T1000 (cell line): ENCODE data around the gene LRP1.

Experiments
- DNase-seq: peaks from one replicate; lab custom pipeline; 2025; ENCODE audit warnings: mixed read lengths; lab: John Stamatoyannopoulos, UW

LRP1 gene

GRCh38 chr12:57154804-57155434 lies 26.6 kb downstream of the LRP1 start:
- no peak for DNase-seq

- no peak for DNase-seq
Observed at GRCh38 chr12:57156701-57157403, 28.6 kb downstream of the LRP1 start.

- DNase-seq = no peak
Observed at GRCh38 chr12:57157588-57158173, 29.4 kb downstream of the LRP1 start.

GRCh38 chr12:57158186-57158585 lies 29.9 kb downstream of the LRP1 start:
- DNase-seq = no peak

- no peak for DNase-seq
Observed at GRCh38 chr12:57158665-57159064, 30.4 kb downstream of the LRP1 start.

GRCh38 chr12:57159311-57159710 lies 31.0 kb downstream of the LRP1 start:
- no peak for DNase-seq

GRCh38 chr12:57160040-57160439 lies 31.8 kb downstream of the LRP1 start:
- DNase-seq = no peak

- no peak for DNase-seq
Observed at GRCh38 chr12:57160741-57161140, 32.5 kb downstream of the LRP1 start.

GRCh38 chr12:57161491-57161890 lies 33.2 kb downstream of the LRP1 start:
- no peak for DNase-seq

GRCh38 chr12:57162553-57163125 lies 34.4 kb downstream of the LRP1 start:
- no peak for DNase-seq

- DNase-seq = no peak
Observed at GRCh38 chr12:57164454-57164853, 36.2 kb downstream of the LRP1 start.

GRCh38 chr12:57164966-57165625 lies 36.8 kb downstream of the LRP1 start:
- no peak for DNase-seq

- peak; percentile 58 for DNase-seq
Observed at GRCh38 chr12:57165741-57166140, 37.5 kb downstream of the LRP1 start.

- DNase-seq = peak; percentile 63
Observed at GRCh38 chr12:57166971-57167371, 38.7 kb downstream of the LRP1 start.

- DNase-seq = no peak
Observed at GRCh38 chr12:57168058-57168457, 39.8 kb downstream of the LRP1 start.

- DNase-seq = no peak
Observed at GRCh38 chr12:57169046-57169795, 40.9 kb downstream of the LRP1 start.

- DNase-seq = no peak
Observed at GRCh38 chr12:57169969-57170368, 41.7 kb downstream of the LRP1 start.

- no peak for DNase-seq
Observed at GRCh38 chr12:57170408-57170807, 42.1 kb downstream of the LRP1 start.

- DNase-seq = no peak
Observed at GRCh38 chr12:57170927-57171326, 42.6 kb downstream of the LRP1 start.

- DNase-seq = no peak
Observed at GRCh38 chr12:57171668-57172067, 43.4 kb downstream of the LRP1 start.

GRCh38 chr12:57173089-57173488 lies 44.8 kb downstream of the LRP1 start:
- DNase-seq = no peak

- no peak for DNase-seq
Observed at GRCh38 chr12:57173683-57174082, 45.4 kb downstream of the LRP1 start.
